HG03135 (cell line): ENCODE results near the gene ZNF275.
"Not testable (repeated sequence)": the region's sequence is repeated elsewhere in the genome, so short reads cannot be mapped to it uniquely, and the experiment has no call there.

Source experiments
- ATAC-seq: cut with Tn5 transposase; IDR thresholded peaks from one replicate; pipeline ENCODE4 v1.9.1; 2021; ENCODE audit warnings: mild to moderate bottlenecking, moderate library complexity; ENCODE audit not compliant: unreplicated experiment

ZNF275 gene

GRCh38 chrX:153386097-153386496 lies 52.1 kb downstream of the ZNF275 start:
- no peak for ATAC-seq

DNA sequence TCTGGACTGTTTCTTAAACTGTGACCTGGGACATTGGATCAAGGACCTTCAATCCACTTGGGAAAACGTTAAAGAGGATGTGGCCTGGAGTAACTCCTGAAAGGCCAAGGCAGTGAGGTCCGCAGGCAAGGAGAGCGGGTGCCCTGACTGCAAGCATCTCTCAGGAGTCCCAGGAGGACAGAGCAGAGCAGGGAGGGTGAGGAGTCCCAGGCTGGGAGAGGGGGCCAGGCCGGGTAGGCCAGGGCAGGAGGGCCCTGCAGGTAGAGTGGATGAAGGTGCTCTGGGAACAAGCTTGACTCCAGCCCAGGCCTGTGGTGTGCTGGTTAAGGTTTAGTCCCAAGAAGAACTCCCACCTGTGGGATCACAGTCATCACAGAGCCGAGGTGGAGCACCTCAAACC lies 53.4 kb downstream of the ZNF275 start:
- no peak for ATAC-seq

DNA sequence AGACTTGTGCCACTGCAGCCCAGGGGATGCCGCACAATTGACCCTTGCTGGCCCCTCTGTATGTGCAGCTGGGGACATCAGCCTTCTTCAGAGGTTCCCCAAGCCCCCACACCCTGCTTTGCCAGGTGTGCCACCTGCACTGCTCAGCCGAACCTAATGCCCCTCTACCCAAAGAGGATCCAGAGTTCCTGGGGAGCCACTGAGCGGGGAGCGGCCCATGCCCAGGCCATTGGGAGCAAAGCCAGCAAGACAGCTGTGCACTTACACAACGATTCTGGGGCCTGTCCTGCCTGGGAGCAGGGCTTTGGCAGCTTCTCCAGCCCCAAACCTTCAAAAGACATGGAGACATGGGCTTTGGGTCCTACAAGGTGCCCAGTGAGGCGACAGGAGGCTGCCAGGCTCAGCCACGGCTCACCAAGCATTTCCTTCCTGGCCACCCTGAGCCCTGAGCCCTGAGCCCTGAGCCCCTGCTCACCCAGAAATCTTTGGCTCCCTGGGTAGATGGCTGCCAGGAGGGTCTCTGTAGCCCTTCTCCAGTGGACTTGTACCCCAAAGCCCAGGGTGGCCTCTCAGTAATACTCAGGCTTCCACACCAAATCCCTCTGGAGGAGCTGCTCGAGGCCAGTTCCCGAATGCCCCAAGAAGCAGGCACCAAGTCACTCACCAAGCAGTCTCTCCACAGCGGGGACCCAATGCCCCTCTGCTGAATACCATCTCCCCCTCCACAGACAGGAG lies 54.2 kb downstream of the ZNF275 start:
- ATAC-seq, result no peak

- no peak for ATAC-seq
Observed at GRCh38 chrX:153388722-153389459, 54.9 kb downstream of the ZNF275 start.

- not testable (repeated sequence) for ATAC-seq
Observed at GRCh38 chrX:153389460-153389768, 55.5 kb downstream of the ZNF275 start.

DNA sequence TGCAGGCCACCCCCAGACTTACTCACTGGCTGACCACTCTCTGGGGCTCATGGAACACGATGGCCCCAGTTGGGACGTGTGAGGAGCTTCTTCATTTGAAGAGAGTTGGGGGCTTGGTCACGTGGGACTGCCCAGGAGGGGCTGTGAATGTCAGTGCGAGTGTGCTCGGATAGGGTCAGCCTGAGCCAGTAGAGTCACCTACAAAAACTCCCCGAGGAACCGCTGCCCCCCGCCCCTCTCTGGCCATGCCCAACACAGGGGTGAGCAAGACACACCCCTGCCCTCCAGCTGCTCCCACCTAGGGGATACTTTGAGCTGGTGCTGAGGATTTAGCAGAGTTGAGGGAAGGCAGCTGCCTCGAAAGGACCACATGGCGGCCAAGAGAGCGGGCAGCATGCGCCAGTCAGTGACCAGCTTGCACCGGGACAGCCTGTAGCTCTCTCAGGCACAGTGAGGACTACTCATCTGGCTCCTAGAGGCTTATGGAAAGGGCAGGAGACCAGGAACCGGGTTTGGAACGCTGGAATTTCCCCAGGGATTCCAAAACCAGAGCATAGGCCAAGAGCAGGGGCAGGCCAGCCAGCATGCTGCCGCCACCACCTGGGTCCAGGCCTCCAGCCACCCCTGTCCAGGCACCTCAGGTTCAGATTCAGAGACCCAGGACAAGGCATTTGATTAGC lies 58.8 kb downstream of the ZNF275 start:
- ATAC-seq, result no peak

DNA sequence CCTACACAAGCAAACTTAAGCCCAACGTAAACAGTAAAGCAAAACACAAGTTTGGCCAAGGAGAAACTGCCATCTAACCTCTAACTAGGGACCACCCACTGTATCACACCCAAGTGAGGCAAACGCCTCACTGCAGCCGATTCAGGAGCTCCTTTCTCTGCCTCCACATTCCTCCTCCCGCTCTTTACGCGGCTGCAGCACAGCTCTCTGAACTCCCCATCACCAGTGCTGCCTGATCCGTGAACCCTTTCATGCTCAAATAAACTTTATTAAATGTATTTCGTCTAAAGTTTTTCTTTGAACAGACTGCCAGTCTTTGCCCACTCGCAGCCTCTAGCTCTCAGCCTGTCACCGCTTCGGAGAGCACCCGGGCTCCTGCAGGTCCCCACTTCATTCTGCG lies 60.7 kb downstream of the ZNF275 start:
- no peak for ATAC-seq

DNA sequence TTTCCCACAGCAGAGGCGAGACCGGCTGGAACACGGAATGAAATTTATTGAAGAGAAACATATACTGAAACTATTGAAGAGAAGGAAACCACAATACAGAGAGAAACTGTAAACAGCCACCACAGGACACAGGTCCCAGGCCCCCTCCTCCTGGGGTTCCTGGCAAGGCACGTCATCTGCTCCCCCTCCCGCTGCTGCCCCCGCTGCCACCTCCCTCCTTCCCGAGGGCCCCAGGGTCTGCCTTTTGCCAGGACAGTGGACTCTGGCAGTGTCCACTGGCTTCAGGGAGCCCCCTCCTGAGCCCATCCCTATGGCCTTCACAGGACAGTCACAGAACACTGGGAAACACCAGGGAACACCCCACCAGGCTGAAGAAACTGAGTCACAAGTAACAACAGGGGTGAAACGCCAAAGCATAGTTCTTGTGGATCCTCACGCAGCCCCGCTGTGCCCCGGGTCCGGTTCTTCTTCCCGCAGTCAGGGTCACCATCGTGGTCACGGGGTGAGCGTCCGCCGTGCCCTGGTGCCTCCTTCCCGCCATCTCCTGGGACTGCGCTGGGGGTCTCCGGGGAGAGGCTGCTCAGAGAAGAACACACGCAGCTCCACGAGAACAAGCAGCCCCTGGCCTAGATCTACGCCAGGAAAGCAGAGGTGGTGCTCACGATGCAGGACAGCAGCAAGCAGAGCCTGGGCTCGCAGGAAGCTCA lies 61.8 kb downstream of the ZNF275 start:
- ATAC-seq, result no peak

GRCh38 chrX:153396320-153397195 lies 62.6 kb downstream of the ZNF275 start:
- ATAC-seq, result no peak

- no peak for ATAC-seq
Observed at GRCh38 chrX:153397256-153397960, 63.5 kb downstream of the ZNF275 start.

DNA sequence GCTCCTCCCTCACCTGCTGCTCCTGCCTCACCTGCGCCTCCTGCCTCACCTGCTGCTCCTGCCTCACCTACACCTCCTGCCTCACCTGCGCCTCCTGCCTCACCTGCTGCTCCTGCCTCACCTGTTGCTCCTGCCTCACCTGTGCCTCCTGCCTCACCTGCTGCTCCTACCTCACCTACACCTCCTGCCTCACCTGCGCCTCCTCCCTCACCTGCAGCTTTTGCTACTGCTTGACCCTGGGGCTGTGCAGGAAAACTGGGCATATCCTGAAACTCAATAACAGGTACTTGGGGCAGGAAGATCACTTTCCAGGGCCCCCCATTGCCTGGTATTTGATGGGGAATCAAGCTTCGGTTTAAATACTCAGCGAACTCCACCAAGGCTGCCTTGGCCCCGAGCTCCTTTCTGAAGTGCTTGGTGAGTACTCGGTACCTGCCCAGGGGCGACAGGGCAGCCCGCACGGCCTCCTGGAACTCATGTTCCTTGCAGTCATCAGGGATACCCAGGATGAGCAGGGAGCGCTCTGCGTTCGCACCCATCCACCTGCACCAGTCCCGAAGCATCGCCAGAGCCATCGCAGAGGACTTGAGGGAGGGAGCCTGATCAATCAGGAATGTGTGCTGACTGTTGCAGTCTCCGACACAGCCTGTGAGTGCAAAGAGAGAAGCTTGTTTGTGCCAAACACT lies 64.5 kb downstream of the ZNF275 start:
- ATAC-seq, result no peak

DNA sequence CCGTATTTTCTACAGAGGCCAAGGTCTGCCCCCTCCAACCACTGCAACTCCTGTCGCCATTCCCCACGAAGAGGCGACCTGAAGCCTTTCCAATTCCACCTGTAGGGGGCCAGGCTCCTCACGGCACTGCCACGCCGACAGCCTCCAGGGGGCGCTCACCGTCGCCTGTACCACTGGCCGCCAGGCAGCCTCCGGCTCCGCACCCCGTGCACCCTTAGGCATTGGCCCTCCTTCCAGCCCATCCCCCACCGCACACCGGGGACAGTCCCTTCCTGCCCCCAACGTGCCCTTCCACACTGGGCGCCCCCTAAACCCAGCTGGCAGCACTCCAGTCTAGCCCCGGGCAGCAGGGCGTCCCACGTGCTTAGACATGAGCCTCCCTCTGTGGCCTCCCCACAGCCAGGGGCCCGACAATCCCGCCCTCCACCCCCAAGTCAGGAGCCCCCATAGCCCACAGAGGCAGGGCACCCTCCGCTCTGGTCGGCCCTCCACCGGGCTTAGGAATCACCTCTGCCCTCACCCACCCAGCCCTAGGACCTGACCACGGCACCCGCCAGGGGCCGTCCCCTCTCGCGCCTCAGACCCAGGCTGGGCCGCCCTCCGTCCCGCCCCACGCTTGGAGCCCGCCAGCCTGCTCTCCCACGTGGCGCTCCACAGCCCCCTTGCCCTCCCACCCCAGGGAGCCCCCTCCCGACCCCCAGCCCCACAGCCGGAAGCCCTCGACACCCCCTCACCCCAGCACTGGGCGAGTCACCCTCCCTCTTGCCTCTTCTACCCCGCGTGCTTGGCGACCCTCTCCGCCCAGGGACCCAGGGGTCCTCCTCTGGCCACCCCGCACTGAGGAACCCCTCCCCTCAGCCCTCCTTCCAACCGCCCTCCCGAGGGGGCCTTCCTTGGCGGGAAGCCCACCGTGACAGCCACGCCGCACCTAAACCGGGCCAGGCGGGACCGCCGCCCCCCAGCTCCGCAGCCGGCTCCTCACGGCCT lies 66.5 kb downstream of the ZNF275 start:
- ATAC-seq, result peak; percentile 58

DNA sequence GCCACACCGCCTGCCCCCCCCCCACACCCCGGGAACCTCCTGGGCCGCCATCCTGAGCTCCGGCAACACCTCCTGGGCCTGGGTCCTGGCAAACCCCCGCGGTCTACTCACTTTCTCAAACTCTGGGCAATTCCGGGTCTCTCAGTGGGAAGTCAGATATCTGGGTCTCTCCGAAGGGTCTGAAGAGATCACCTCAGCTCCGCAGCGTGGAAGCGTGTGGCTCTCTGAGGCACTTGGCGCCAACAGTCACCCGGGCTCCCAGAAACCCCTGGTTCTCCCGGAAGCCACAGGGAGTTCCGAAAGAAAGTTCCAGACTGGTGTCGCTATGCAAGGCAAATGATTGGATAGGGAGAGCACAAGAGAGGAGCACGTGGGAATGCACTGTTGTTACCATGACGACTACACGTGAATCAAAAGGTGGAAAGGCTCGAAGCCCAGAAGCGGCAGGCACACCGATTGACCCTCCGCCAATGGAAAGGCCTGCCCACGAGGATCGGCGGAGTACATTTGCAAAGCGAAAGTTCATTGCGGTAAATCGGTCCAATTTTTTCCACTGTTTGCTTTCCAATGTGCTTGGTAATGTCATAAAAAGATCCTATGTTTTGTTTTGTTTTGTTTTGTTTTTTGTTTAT lies 67.3 kb downstream of the ZNF275 start, which contains the start of gene PNMA6E:
TSS of gene PNMA6E (minus strand) at position 218 of the 632 bp plus-strand sequence. CDS start 2,501 bp downstream, outside the sequence.
- ATAC-seq, result no peak
